Lower leg skin (tissue), 4 donors: ENCODE data around the gene STIM1. TPM values are rescaled to one million over a fixed set of nuclear protein-coding genes. Genes with fewer than 3 reads are reported as not detected.

ENCODE experiments used
- DNase-seq, 2 donors: peaks; one replicate each; pipeline ENCODE4 v3.0.0-alpha.2; 2019; ENCODE audit warnings: low spot score in 2 of 2
- H3K4me3 ChIP-seq: fragments of 200-600 bp; sonication (generic); 2 replicates; pipeline ENCODE4 v1.5.1; 2017; ENCODE audit warnings: mild to moderate bottlenecking, low read depth; ENCODE audit not compliant: poor library complexity, severe bottlenecking
- CTCF ChIP-seq, 3 donors: fragments of 450-650 bp; IDR thresholded peaks; one replicate each; pipeline ENCODE4 v1.5.1; 2016; ENCODE audit warnings: antibody characterized with exemption in 3 of 3, mild to moderate bottlenecking in 3 of 3, moderate library complexity in 2 of 3
- POLR2A ChIP-seq, 2 donors: fragments of 450-650 bp; IDR thresholded peaks; one replicate each; pipeline ENCODE4 v1.6.1; 2016 to 2017; ENCODE audit warnings: antibody characterized with exemption in 2 of 2, mild to moderate bottlenecking in 1 of 2, moderate library complexity in 1 of 2
- WGBS, 2 donors: methylation state at CpG; one replicate each; pipeline ENCODE4 v1.1.5; 2018; 5-methylcytosine and 5-hydroxymethylcytosine counted together
- intact Hi-C: fragments of 100-400 bp; cut with DNase I; formaldehyde crosslinking; loops from one replicate; pipeline ENCODE4 v1.15.0; 2023; ENCODE audit warnings: low total_unique reads
- total RNA-seq, 4 donors: library from RNA; depleted of rRNA; stranded (reverse); fragments of >200 nt; gene quantifications; one replicate each; pipeline ENCODE4 v1.1.0, GENCODE V29; 2016

The STIM1 gene
- total RNA-seq, 4 donors from 2014 or later = 43.7 to 75.9 (median 64.9) TPM

DNA sequence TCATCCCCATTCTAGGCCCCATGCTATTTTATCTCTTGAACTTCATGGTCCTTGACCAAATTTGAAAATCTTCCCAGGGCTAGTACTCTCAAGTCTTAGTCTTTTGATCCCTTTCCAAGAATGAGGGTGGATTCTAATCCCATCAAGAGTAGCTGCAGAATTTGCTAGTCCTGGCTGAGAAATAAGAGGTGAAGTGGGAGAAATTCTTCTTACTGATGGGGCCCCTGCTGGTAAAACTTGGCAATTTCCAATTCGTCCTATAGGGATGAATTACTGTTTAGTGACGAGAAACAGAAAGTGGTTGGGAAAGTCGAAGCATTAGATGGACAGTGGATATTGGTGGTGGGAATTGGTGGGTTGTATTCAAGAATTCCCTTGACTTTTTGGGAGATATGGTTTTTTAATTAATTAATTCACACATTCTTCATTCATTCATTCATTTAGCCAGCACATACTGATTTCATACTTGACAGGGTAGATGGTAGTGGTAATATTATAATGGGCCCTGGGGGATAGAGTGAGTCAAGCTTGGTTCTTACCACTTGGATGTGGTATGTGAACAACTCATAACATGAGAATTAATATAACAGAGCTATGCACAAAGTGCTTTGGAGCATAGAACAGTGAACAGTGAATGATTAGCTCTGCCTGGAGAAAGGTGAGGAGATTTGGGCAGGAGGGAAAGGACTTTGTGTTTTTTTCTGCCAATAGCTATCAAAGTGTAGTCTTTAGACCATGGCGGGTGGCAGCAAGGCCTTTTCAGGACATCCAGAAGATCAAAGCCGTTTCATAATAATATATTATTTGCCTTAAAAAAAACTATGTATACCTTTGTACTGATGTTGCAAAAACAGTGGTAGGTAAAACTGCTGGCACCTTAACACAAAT is 103.8 kb downstream of the STIM1 start:
- intact Hi-C loops = no loop called here
- 76 to 80% methylated on average over 5 of the region's 5 CpGs for WGBS, 2 donors
- TF ChIP-seq POLR2A (IDR thresholded peaks at IDR 0.05) (no peak), CTCF (IDR thresholded peaks at IDR 0.05) (no peak)
- DNase-seq = no peak
- no peak overlapping the region for H3K4me3 ChIP-seq

DNA sequence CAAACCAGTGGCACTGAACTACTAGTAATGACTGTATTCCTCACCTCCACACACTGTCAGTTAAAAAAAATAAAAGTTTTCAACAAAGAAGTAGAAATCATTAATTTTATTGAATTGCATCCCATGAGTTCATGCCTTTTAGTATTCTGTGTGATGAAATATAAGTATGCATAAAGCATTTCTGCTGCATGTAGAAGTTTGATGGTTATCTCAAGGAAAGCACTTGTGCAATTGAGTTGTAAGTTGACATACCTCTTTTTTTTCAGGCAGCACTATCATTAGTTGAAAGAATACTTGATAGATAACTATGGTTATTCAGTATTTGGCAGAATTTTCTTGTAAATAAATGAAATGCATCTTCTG is 104.4 kb downstream of the STIM1 start:
- no peak for DNase-seq
- intact Hi-C loops = no loop called here
- TF ChIP-seq CTCF (IDR thresholded peaks at IDR 0.05) = no peak
- no peak for TF ChIP-seq POLR2A (IDR thresholded peaks at IDR 0.05)
- H3K4me3 ChIP-seq = no peak overlapping the region

DNA sequence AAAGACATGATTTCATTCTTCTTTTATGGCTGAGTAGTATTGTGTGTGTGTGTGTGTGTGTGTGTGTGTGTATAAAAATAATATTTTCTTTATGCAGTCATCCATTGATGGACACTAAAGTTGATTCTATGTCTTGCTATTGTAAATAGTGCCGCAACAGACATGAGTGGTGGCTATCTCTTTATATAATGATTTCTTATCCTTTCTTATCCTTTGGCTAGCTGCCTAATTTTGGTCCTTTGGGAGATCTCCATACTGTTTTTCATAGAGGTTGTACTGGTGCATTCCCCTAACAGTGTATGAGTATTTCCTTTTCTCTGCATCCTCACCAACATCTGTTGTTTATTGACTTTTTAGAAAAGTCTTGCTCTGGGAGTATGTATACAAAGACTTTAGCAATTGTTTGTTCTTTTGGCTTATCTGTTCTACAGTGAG is 107.0 kb downstream of the STIM1 start:
- no peak for DNase-seq
- H3K4me3 ChIP-seq = no peak overlapping the region
- TF ChIP-seq POLR2A (IDR thresholded peaks at IDR 0.05) (no peak), CTCF (IDR thresholded peaks at IDR 0.05) (no peak)
- intact Hi-C loops = no loop called here
- WGBS, 2 donors = 82 to 90% methylated on average over 1 of the region's 1 CpG

DNA sequence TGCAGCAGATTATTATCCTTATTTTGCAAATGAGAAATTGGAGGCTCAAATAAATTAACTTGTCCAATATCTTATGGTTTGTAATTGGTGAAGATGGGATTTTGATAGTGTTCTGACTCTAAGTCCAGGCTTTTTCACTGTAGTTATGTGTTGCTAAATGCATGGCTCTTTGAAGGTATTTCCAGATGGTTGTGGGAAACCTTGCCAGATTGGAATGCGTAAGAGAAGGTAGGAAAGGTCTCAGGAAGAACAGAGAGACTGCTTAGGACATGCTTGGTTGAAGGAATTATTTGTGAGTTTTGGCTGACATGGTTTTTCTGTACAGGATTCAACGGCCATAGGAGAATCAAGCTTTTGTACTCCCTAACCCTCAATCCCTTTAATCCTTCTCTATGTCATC is 108.6 kb downstream of the STIM1 start:
- WGBS, 2 donors = 78 to 80% methylated on average over 2 of the region's 2 CpGs
- no peak overlapping the region for H3K4me3 ChIP-seq
- intact Hi-C loops = no loop called here
- DNase-seq = no peak
- no peak for TF ChIP-seq POLR2A (IDR thresholded peaks at IDR 0.05)
- no peak for TF ChIP-seq CTCF (IDR thresholded peaks at IDR 0.05)

DNA sequence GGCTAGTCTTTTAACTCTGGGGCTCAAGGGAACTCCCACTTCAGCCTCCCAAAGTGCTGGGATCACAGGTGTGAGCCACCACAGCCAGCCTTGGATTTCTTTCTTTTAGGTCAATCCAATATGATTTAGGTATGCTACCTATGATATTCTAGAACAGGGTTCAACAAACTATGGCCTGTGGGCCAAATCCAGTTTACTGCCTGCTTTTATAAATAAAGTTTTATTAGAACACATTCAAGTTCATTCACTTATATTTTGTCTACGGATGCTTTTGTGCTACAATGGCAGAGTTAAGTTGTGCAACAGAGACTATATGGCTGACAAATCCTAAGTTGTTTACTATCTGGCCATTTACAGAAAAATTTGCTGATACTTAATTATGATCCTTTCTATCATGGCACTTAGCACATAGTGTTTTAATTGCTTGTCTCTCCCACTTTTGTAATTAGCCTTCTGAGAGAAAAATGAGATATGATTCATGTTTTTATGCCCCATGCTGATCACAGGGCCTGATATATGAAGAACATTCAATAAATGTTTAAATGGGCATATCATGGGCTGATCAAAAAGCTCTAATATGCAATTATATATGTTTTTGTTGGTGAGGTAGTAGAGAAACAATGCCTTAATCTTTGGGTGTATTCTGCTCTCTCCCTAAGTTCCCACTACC is 109.6 kb downstream of the STIM1 start:
- intact Hi-C loops = no loop called here
- WGBS, 2 donors = 81 to 91% methylated on average over 1 of the region's 1 CpG
- no peak for DNase-seq
- no peak overlapping the region for H3K4me3 ChIP-seq
- no peak for TF ChIP-seq CTCF (IDR thresholded peaks at IDR 0.05)
- TF ChIP-seq POLR2A (IDR thresholded peaks at IDR 0.05) = no peak
